ENCODE data around the gene ACOX1.

ACOX1 gene

GRCh38 chr17:75926456-75926855 lies 52.5 kb downstream of the ACOX1 start:
- DNase-seq, result no peak

GRCh38 chr17:75925912-75926311 lies 53.1 kb downstream of the ACOX1 start:
- DNase-seq, result no peak

- DNase-seq, result no peak
Observed at GRCh38 chr17:75925103-75925502, 53.9 kb downstream of the ACOX1 start.

- DNase-seq, result no peak
Observed at GRCh38 chr17:75922963-75923874, 55.7 kb downstream of the ACOX1 start.

GRCh38 chr17:75922173-75922961 lies 56.6 kb downstream of the ACOX1 start:
- no peak for DNase-seq

- no peak for DNase-seq
Observed at GRCh38 chr17:75921596-75921995, 57.4 kb downstream of the ACOX1 start.

GRCh38 chr17:75920045-75920560 lies 58.9 kb downstream of the ACOX1 start:
- no peak for DNase-seq

GRCh38 chr17:75919611-75920010 lies 59.4 kb downstream of the ACOX1 start:
- no peak for DNase-seq

GRCh38 chr17:75917917-75918445 lies 61.0 kb downstream of the ACOX1 start:
- DNase-seq, result no peak

GRCh38 chr17:75917141-75917916 lies 61.6 kb downstream of the ACOX1 start:
- DNase-seq, result no peak

GRCh38 chr17:75915268-75915667 lies 63.7 kb downstream of the ACOX1 start:
- DNase-seq, result no peak

GRCh38 chr17:75914643-75915267 lies 64.2 kb downstream of the ACOX1 start:
- DNase-seq, result no peak

- no peak for DNase-seq
Observed at GRCh38 chr17:75913537-75914210, 65.3 kb downstream of the ACOX1 start.

- no peak for DNase-seq
Observed at GRCh38 chr17:75910699-75911098, 68.3 kb downstream of the ACOX1 start.

GRCh38 chr17:75909812-75910274 lies 69.1 kb downstream of the ACOX1 start:
- DNase-seq, result no peak

- DNase-seq, result no peak
Observed at GRCh38 chr17:75909051-75909811, 69.7 kb downstream of the ACOX1 start.

GRCh38 chr17:75908201-75908600 lies 70.8 kb downstream of the ACOX1 start:
- no peak for DNase-seq

- DNase-seq, result no peak
Observed at GRCh38 chr17:75906143-75906884, 72.7 kb downstream of the ACOX1 start.

- DNase-seq, result peak; percentile 97
Observed at GRCh38 chr17:75904749-75905521, 74.0 kb downstream of the ACOX1 start, which contains the start of gene MRPL38. Gene MRPL38, minus strand, starts transcription at chr17:75904884. Its CDS starts 9 bp downstream, at chr17:75904875.

All from stimulated activated CD4-positive, alpha-beta T cell treated with anti-CD3 and anti-CD28 coated beads, Interleukin-1b, Interleukin-23, amount 100 ng/mL, for 48 hours (primary cell).